HepG2 (cell line): Measurements from ENCODE around the gene SMC6. TPM values are rescaled to one million over a fixed set of nuclear protein-coding genes. Genes with fewer than 3 reads are reported as not detected.
A peak's percentile ranks its signal among the peaks of the same experiment; 100 is the strongest.

Source experiments
- ATAC-seq: fragments of 200-7000 bp; cut with Tn5 transposase; 3 replicates; pipeline ENCODE4 v1.9.1; 2020; ENCODE audit warnings: mild to moderate bottlenecking, moderate library complexity
- BruUV-seq: library from RNA; stranded (reverse); fragments of 400-500 nt; replicated peaks from 2 replicates; lab custom pipeline; 2021; lab: Mats Ljungman, UMichigan
- CTCF ChIA-PET: fragments of 300-600 bp; formaldehyde crosslinking; extraction: SDS; loops from one replicate; lab custom pipeline; 2021; ENCODE audit warnings: low total read pairs, inconsistent platforms, low intra/inter-chr PET ratio; lab: Yijun Ruan, JAX
- POLR2A ChIA-PET: fragments of 350-600 bp; sonication (Branson Sonifier 250); formaldehyde crosslinking; loops from one replicate; lab custom pipeline; 2020; ENCODE audit warnings: antibody characterized with exemption, inconsistent platforms; lab: Yijun Ruan, JAX
- DNase-seq: peaks from one replicate; pipeline ENCODE4 v3.0.0-alpha.2; 2015; ENCODE audit warnings: low spot score
- FAIRE-seq: peaks from 3 replicates; lab custom pipeline; 2011; peaks lifted over from hg19 to GRCh38; lab: Jason Lieb, UNC
- H2AFZ ChIP-seq: one replicate; pipeline ENCODE4 v1.6.1; 2011; ENCODE audit warnings: low read length, inconsistent platforms
- H3K27ac ChIP-seq: fragments of 300-600 bp; 3 replicates; pipeline ENCODE4 v1.8.0; 2011; ENCODE audit warnings: mixed run types, mild to moderate bottlenecking, mixed read lengths, low read length, inconsistent platforms; ENCODE audit not compliant: insufficient read depth; ENCODE audit errors: extremely low read length
- H3K27me3 ChIP-seq, 2 experiments: fragments of 200-600 bp in 1 of 2; 2 replicates in 1 of 2; 3 replicates in 1 of 2; pipeline versions ENCODE4 v1.6.0 to v1.8.0; 2011; ENCODE audit warnings: low read length in 2 of 2, mild to moderate bottlenecking in 2 of 2, moderate library complexity in 2 of 2, inconsistent platforms in 1 of 2; ENCODE audit not compliant: insufficient read depth in 2 of 2, control insufficient read depth in 1 of 2
- H3K36me3 ChIP-seq, 2 experiments: fragments of 200-600 bp in 1 of 2; replicated peaks in 1 of 2; 2 replicates in 1 of 2; 3 replicates in 1 of 2; pipeline versions ENCODE4 v1.5.1 to v1.8.0; 2011; ENCODE audit warnings: low read length in 2 of 2, inconsistent platforms in 1 of 2; ENCODE audit not compliant: insufficient read depth in 2 of 2, control insufficient read depth in 1 of 2
- H3K4me1 ChIP-seq: 2 replicates; pipeline ENCODE4 v1.5.1; 2012; ENCODE audit warnings: low read length, inconsistent platforms; ENCODE audit not compliant: insufficient read depth
- H3K4me2 ChIP-seq: 2 replicates; pipeline ENCODE4 v1.6.0; 2011; ENCODE audit warnings: low read depth, low read length, inconsistent platforms
- H3K4me3 ChIP-seq, 3 experiments: fragments of 200-600 bp in 1 of 3; sonication (generic), shearing (Covaris generic) in 1 of 3; replicated peaks in 1 of 3; 2 replicates each; pipeline ENCODE4 v1.5.1; 2011 to 2016; ENCODE audit warnings: low read length in 3 of 3, inconsistent platforms in 2 of 3, low read depth in 2 of 3, mild to moderate bottlenecking in 2 of 3, control low read depth in 1 of 3, mixed read lengths in 1 of 3; ENCODE audit not compliant: insufficient read depth in 1 of 3
- H3K79me2 ChIP-seq: one replicate; pipeline ENCODE4 v1.6.1; 2011; ENCODE audit warnings: low read length, inconsistent platforms; ENCODE audit not compliant: insufficient read depth
- H3K9ac ChIP-seq: 2 replicates; pipeline ENCODE4 v1.6.0; 2011; ENCODE audit warnings: mild to moderate bottlenecking, low read depth, low read length, inconsistent platforms; ENCODE audit not compliant: insufficient read depth
- H3K9me3 ChIP-seq: 2 replicates; pipeline ENCODE4 v1.5.1; 2012; ENCODE audit warnings: mild to moderate bottlenecking, low read length
- H4K20me1 ChIP-seq: 2 replicates; pipeline ENCODE4 v1.6.0; 2011; ENCODE audit warnings: inconsistent platforms, mild to moderate bottlenecking, low read length, moderate library complexity; ENCODE audit not compliant: insufficient read depth
- KLF15 ChIP-seq: sonication (generic); formaldehyde crosslinking; IDR thresholded peaks from 2 replicates; pipeline ENCODE4 v1.8.1; 2023; ENCODE audit warnings: borderline replicate concordance, mild to moderate bottlenecking, inconsistent platforms, missing genetic modification reagents, mixed read lengths
- MNT ChIP-seq: fragments of 450-650 bp; IDR thresholded peaks from 2 replicates; pipeline ENCODE4 v1.6.1; 2016
- ZNF770 ChIP-seq: sonication (generic); formaldehyde crosslinking; IDR thresholded peaks from 2 replicates; pipeline ENCODE4 v1.5.0; 2020; ENCODE audit warnings: mild to moderate bottlenecking, missing genetic modification reagents
- WGBS: methylation state at CpG from one replicate; pipeline ENCODE4 v1.1.6; 2017; ENCODE audit warnings: low lambda C conversion rate; 5-methylcytosine and 5-hydroxymethylcytosine counted together
- in situ Hi-C: cut with HindIII; loops from 2 replicates; pipeline ENCODE4 v1.10.0; 2017; ENCODE audit warnings: low pct_unique_long_range_greater_than_20kb; ENCODE audit not compliant: extremely low pct_ligation_motif_present
- intact Hi-C: fragments of 100-400 bp; cut with micrococcal nuclease; formaldehyde crosslinking; loops from one replicate; pipeline ENCODE4 v1.10.0; 2022; ENCODE audit not compliant: unreplicated experiment
- polyA plus RNA-seq, 8 experiments: library from polyadenylated mRNA; depleted of rRNA in 3 of 8; stranded (reverse) in 7 of 8; unstranded in 1 of 8; fragments of >200 nt; fragmentation: Illumina TruSeq in 4 of 8; extraction: Trizol in 4 of 8; gene quantifications; 2 replicates each; pipeline versions ENCODE4 v1.2.1 to v1.2.3, GENCODE V29; 2011 to 2016; ENCODE audit warnings: low read depth in 4 of 8, missing spikeins in 1 of 8, mixed read lengths in 1 of 8; ENCODE audit not compliant: insufficient read depth in 1 of 8
- total RNA-seq, 5 experiments: library from RNA; depleted of rRNA; stranded (reverse); fragments of >200 nt; fragmentation: Illumina TruSeq; extraction: Trizol; gene quantifications; 2 replicates each; pipeline ENCODE4 v1.2.3, GENCODE V29; 2016; ENCODE audit warnings: low read depth in 1 of 5
- TF ChIP-seq, protein P1 (sequence below): sonication (generic); formaldehyde crosslinking; IDR thresholded peaks from 2 replicates; pipeline ENCODE4 v1.4.0; 2020; ENCODE audit warnings: low read depth, mild to moderate bottlenecking, missing genetic modification reagents

The SMC6 gene
- total and polyA plus RNA-seq, 2 of the 13 experiments (the other 11 are each of a cell fraction or from before 2014, with no cell fraction given): 18.9 to 55.3 TPM

- Histone ChIP-seq H3K27ac (no peak overlapping the region), H3K9ac (no peak overlapping the region), H2AFZ (no peak overlapping the region), H4K20me1 (peaks cover 10% of the 10 kb centered on the region), H3K36me3 (peaks cover 11 to 34% of the 10 kb centered on the region in 2 experiments), H3K4me3 (no peak overlapping the region), H3K4me1 (no peaks in the 10 kb centered on the region), H3K27me3 (no peaks in the 10 kb centered on the region), H3K79me2 (no peaks in the 10 kb centered on the region), H3K4me2 (no peak overlapping the region), H3K9me3 (no peaks in the 10 kb centered on the region)
- FAIRE-seq (no peak), DNase-seq (no peak), ATAC-seq (no peak)
- POLR2A ChIA-PET: no interaction called here
- no peak for TF ChIP-seq KLF15 (CRISPR knock-in tag)
- TF ChIP-seq MNT: peak; percentile 24; the same call in 1 of the 2 replicates
- TF ChIP-seq ZNF770 (CRISPR knock-in tag): no peak
- TF ChIP-seq, protein P1, sequence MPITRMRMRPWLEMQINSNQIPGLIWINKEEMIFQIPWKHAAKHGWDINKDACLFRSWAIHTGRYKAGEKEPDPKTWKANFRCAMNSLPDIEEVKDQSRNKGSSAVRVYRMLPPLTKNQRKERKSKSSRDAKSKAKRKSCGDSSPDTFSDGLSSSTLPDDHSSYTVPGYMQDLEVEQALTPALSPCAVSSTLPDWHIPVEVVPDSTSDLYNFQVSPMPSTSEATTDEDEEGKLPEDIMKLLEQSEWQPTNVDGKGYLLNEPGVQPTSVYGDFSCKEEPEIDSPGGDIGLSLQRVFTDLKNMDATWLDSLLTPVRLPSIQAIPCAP (CRISPR knock-in tag): no peak
- intact Hi-C loops: no loop called here
- WGBS: 100% methylated on average over 4 of the region's 4 CpGs
- no TSS peak for BruUV-seq
- in situ Hi-C loops: no loop called here
- CTCF ChIA-PET: no interaction called here
Observed at GRCh38 chr2:17634997-17635396, 118.6 kb downstream of the SMC6 start.
